HG02852 (cell line): ENCODE measurements around the gene HCFC1.
A peak's percentile ranks its signal among the peaks of the same experiment; 100 is the strongest.

Source experiments
- ATAC-seq: cut with Tn5 transposase; IDR thresholded peaks from one replicate; pipeline ENCODE4 v1.9.1; 2021; ENCODE audit warnings: mild to moderate bottlenecking, moderate library complexity; ENCODE audit not compliant: unreplicated experiment

HCFC1 gene

DNA sequence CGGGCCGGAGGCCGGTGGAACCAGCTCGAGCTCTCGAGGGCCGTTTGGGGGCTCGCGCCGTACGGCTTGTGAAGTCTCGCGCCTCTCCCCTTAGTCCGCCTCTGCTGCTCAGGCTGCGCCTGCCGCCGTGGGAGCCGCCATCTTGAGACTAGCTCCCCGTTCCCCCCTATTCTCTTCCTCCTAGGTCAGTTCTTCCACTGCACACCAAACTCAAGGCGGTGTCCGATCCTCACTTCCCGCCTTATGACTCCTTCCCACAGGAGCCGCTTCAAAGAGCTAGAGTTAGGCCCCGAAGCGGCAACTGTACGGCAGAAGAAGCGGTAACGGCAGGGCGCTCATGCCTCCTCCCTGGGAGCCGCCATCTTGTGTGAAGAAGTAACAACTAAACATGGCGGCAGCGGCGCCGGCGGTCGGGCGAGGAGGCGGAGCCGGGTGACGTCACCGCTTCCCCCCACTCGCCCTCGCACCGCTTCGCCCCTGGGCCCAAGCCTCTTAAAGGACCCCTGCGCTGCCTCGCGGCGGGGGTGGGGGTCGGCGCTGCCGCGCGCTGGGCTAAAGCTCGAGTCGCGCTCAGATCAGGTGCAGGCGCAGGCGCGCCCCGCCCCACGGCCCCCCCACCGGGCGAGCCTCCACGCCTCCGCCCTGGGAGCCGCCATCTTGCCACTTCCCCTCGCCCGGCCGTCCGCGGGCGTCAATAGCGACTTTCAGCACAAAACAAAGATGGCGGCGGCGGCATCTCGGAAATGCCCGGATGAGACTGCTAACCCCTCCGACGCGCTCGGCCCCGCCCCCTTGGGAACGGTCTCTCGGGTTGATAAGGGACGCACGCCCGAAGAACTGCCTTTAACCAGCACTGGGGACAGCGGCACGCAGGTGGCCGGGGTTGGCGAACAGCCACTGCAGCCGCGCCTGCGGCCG, at the start of gene HCFC1:
Gene HCFC1, minus strand, starts transcription at position 369 of the 918 bp plus-strand sequence. CDS start 978 bp downstream, outside the sequence.
- peak; percentile 48 for ATAC-seq

DNA sequence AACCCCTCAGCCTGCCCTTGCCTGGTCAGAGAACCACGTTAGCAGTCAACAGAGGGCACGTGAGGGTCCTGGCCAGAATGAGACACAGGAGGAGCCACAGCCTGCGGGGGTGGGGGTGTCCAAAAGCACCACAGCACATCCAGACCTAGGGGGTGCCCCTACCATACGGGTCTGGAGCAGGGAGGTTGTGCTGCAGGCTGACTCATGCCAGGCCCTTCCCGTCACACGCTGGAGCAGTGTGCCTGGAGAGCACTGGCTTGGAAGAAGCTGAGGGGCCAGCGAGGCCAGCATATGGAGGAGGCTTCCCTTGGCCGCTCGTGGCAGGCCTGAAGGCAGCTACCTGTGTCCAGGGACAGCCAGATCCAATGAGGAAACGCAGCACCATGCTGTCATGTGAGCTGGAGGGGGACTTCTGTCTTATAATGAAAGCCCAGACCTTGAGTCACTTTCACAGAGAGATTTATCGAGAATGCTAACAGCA, 49.6 kb upstream of the HCFC1 start:
- ATAC-seq: no peak

DNA sequence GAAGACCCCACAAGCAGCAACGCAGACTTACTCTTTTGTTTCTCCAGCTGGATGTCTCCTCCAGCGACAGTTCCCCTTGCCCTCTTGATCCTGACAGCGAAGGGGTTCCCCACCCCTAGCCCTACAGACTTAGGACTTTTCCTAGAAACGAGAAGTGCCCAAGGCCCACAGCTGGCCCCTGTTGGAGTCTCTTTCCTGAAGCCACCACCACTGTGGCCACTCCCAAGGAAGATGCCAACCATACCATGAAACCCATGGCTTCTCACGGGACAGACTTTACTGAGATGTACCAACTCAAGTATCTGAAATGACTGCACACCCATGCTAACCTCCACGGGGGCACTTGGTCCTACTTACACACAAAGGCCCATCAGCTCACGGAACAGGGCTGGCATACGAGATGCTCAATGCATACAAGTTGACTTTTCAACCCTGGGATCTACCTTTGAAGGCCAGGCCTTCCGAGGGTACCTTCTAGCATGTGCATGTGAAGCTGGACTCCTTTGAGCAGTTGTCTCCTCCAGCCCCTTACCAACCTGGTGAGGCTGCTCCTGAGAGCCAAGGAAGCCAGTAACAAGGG, 49.0 kb upstream of the HCFC1 start:
- no peak for ATAC-seq

DNA sequence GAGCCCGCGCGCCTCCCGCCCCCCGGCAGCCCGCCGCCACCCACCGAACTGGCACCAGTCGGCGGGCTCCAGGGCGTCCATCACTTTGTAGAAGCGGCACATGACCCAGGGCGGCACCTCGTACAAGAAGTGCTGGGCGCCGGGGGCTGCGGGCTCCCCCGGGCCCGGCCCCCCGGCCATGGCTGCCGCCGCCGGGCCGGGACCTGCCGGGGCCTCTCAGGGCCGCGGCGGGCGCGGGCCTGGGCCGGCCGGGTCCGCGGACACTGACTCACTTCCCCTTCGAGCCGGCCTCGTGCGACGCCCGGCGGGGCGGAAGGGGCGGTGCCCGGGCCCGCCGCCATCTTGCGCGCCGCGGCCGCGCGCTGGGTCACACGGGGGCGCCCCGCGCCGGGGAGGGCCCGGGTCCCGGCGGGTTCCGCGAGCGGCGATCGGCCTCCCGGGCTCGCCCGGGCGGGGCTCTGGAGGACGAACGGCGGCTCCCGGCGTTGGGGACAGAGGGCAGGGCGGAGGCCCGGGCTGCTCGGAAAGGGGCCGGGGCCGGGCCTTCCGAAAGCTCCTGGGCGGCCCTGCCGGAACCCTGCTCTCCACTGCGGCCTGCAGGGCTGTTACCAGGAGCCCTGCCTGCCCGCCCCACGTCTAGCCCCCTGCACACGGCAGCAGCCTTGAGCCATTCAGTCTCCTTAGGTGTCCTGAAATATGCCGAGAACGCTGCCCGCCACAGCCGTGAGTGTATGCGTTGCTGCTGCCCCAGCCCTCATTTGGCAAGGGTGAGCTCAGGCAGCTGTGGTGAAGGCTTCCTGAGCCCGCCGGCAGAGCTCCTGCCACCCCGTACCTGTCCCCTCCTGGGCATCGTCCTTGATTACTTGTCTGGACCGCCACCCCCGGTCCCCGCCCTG, 48.3 kb upstream of the HCFC1 start, which contains the start of gene IRAK1:
Gene IRAK1, minus strand, starts transcription at position 270 of the 896 bp plus-strand sequence. Its CDS starts 90 bp downstream, at position 180.
- ATAC-seq: peak; percentile 64

DNA sequence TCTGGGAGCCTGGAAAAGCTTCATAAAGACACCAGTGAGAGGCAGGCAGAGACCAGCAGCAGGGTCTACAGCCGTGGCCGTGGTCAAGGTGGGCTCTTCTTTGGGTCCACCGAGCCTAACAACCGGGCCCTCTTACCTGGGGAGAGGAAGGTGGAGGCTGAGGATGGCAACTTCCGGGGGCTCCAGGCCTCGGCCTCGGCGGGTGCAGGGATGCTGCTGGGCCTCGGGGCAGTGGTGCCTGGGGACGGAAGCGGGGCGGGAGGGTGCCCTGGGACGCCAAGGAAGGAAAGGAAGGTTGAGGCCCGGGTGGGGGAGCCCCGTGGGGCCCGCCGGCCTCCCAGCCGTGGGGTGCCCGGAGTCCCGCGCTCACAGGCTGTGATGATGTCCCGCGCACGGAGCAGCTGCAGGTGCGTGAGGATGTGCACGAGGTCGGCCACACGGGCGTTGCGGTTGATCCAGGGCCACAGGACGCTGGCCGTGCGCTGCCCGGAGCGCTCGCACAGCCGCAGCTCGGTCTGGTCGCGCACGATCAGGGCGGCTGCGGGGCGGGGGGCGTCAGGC, 47.5 kb upstream of the HCFC1 start:
- ATAC-seq: peak; percentile 4

DNA sequence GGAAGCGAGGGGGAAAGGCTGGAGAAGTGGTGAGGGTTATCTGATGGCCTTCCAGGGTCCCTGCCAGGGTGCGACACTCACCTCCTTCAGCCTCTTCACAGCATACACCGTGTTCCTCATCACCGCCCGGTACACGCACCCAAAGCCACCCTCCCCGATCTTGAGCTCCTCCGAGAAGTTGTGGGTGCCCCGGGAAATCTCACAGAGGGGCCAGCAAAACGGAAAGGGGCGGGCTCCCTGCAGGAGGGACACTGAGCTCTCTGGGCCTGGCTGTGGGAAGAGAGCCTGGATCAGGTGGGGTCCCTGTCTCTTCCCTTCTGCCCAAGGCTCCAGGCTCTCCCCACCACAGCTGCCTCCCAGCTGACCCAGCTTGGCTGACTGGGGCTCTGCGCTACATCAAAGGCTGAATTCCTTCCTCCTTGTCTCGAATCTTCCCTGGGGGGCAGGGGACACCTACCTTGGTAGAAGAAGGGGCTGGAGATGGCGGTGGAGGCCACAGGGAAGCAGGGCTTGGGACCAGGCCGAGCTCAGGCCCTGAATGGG, 47.0 kb upstream of the HCFC1 start:
- no peak for ATAC-seq

DNA sequence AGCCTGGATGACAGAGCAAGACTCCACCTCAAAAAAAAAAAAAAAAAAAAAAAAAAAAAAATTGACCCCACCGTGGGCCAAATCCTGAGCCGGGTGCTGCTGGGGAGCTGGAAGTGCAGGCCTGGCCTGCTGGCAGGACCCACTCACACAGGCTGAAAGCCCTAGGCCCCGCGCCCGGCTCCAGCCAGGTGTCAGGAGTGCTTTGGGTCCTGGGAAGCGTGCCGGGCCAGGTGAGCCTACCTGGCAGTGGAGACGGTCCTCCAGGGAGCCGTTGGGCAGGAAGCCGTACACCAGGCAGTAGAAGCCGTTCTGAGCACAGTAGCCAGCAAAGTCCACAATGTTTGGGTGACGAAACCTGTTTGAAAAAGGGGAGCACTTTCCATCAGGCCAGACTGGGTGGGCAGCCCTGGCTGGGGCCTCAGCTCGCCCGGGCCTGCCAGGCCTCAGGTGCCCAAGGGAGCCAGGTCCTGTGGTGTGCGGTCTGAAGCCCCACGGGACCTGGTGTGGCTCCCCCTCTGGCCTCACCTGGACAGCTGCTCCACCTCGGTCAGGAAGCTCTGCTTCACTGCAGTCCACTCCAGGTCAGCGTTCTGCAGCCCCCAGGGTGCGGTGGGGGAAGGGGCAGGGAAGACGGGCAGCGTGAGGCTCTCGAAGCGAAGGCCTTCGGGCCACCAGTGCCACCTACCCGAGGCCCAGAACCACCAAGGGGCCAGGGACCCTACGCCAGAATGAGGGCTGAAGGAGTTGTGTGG, 46.3 kb upstream of the HCFC1 start:
- ATAC-seq: no peak

DNA sequence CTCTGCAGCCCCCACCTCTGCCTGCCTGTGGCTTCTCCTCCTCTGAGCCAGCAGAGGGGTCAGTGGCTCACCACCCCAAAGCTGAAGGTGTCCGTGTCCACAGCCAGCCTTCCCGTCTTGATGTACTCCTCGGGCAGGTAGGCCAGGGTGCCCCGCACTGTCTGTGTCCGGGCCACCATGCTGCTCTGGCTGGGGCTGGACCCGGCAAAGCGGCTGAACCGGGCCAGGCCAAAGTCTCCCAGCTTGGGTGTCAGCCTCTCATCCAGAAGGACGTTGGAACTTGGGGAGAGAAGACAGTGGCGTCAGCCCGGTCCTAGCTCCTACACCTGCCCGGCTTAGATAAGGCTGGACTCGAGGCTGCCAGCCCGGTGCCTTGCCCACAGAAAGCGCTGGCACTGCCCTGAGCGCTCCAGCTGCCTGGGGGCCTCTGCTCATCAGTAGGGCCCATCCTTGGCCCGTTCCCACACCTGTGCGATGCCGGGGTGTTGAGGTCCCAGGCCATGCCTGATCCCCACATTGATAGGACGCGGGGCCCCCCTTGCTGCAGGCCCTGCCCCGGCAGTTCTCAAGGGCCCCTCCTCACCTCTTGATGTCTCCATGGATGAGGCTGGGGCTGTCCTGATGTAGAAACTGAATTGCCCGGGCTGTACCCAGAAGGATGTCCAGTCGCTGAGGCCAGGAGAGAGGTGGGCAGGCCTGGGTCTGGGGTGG, 44.9 kb upstream of the HCFC1 start:
- ATAC-seq: no peak

DNA sequence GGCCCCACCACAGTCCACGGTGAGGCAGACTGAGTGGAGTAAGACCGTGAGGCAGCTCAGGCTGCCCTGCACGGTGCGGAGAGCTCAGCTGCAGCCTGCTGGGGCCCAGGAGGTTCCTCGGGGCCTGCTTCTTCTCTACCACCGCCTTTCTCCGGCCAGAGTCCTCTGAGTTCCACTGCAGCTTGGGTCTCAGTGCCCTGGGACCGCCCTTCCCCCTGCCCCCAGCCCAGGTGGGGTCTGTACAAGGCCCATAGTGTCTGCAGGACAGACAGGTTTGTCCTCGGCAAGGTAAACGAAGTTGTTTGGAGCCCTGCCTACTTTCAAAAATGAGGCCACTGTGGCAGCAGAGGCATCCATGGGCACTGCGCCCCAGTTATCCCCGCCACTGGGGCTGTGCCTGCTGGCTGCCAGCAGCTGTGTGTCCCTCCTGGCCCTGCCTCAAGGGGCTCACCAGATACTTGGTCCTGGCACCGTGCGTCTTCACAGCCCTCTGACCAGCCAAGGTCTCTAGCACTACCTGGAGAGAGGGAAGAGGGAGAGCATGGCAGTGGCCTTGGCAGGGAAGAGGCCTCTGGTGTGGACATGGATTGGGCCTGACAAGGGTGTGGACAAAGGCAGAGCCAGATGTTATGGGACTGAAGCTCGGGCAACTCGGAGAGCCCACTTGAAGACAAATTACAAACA, 44.1 kb upstream of the HCFC1 start:
- ATAC-seq: no peak

DNA sequence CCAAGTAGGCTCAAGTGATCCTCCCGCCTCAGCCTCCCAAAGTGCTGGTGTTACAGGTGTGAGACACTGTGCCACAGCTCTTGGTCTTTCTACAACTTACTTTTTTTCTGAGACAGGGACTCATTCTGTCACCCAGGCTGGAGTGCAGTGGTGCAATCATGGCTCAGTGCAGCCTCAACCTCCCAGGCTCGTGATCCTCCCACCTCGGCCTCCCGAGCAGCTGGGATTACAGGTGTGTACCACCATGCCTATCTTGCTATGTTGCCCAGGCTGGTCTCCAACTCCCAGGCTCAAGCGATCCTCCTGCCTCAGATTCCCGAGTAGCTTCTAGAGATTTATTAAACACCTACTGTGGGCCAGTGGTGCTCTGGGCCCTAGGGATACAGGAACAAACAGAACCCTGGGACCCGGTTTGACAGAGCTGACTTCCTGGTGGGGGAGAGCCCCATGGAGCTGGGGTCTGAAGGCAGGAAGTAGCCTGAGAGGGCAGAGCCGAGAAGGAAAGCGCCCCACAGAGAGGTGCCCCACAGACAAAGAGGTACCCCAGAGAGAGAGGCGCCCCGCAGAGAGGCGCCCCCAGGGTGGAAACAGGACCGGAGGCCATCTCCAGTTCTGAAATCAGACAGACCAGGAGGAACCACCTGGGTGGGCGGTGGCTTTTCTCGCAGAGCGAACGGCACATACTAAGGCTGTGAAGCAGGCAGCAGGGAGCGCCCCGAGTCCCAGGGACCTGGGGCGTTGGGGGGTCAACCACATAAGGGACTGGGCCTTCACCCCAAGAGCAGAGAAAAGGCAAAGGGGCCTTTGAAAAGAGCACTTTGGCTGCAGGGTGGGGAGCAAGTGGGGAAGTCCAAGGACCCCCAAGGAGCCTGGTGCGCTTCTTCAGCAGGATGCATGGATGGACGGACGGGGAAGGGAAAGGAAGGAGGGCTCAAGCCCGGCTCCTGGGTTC, 43.1 kb upstream of the HCFC1 start:
- ATAC-seq: no peak

DNA sequence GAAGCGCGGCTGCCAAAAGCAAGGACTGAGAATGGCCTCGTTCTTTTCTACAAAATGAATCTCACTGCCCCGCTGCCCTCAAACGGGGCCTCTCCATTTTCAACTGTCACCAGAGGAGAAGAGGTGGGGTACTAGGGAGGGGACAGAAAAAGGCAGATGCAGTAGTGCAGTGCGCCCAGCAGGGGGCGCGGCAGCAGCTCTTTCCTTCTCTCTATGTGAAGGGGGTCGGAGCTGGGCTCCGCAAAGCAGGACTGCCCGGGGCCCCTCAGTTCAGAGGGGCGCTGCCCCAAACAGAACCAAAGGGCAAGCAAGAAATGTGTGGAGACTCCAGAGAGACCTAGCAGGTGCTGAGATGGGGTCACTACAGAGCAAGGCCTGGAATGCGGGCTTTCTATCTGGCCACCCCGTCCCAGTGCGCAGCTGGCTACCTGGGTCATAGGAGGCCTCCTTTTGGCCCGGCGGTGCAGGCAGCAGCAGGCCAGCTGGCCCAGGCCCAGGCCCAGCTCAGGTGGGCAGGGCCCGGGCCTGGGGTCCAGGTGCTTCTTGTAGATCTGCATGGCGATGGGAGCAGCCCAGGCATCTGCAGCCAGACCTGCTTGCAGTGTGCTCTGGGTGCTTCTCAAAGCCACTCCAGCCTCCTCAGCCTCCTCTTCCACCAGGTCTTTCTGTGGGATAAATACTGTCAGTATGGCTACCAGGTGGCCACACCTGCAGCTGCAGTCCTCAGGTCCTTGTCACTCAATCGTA, 42.2 kb upstream of the HCFC1 start:
- peak; percentile 51 for ATAC-seq

DNA sequence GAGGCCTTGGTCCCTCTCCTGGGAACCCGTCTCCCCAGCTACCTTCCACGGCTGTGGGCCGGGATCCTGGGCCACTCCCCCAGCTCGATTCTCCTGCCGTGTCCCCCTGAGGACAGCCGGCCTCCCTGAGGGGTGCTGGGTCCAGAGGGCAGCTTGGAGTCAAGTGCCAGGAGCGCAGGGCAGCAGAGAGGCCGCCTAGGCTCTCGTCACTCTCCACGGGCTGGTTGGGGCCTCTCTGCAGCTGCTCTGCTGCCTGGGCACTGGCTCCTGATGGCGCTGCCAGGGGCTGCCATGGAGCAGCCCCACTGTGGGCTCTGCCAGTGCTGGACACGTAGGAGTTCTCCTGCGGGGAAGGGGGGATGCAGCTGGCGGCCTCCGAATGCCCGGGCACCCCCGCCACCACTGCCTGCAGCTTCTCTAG, 41.4 kb upstream of the HCFC1 start:
- no peak for ATAC-seq

DNA sequence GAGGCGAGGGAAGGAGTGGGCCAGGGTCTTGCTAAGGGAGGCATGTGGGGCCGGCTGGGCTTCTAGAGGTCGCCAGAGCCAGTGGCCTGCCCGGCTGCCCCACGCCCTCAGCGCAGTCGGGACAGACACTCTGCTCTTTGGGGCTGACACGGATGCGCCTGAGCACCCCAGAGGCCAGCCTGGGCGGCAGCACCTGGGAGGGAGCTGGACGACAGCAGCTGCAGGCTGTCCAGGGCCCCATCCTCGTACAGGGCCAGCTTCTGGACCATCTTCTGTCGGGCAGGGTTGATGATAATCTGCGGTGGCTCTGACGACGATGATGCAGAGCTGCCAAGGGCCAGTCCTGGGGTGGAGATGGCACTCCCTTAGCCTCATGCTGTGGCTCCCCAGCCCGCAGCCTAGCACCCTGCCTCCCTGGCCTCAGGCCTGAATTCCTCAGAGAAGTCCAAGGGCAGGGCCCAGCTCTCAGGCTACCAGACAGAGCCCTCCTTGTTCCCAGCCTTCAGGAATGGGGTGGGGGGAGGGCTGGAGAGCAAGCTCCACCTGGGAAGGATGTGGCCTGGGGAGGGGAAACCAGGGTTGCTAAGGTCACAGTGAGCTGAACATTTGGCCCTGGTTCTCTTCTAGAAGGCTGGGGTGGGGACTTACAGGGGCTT, 40.8 kb upstream of the HCFC1 start:
- ATAC-seq: no peak

DNA sequence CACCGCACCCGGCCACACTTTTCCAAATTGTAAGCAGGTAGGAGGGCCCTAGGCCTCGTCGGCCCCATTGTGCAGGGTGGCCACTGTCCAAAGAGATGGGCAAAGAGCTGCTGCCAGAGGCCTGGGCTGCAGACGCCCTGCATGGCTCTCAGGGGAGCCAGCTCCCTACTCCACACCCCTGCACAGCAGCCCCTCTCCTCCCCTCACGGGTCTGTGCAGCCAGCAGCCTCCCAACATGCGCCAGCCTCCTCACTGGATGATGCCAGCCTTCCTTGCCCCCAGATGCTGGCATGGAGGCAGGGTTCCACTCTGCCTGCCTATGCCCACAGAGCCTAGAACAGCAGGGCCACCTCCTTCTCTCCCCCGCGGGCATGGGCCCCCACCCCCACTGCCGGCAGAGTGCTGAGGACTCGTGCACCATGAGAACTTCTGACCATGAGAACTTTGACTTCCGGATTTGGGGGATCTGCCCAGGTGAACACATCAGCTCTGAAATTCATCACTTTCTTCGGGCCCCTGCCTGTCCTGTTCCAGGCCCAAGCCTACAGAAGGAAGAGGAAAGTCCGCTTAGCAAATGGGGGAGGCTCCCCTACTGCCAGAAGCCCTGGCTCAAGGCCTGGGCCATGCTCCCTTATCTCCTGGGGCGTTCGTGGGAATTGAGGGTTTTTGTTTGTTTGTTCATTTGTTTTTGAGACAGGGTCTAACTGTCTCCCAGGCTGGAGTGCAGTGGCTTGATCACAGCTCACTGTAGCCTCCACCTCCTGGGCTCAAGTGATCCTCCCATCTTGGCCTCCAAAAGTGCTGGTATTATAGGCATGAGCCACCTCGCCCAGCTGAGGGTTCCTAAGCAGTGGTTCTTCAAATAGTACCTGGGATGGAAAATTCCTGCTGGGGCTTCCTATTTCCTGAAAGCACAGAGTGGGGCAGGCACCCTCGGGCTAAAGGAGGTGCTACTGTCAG, 40.0 kb upstream of the HCFC1 start:
- no peak for ATAC-seq
